HEK293T (cell line): ENCODE data around the gene PLA2G12B.

Source experiments
- FOXA1 ChIP-seq: fragments of 450-650 bp; IDR thresholded peaks from 2 replicates; pipeline ENCODE4 v1.6.1; 2016; ENCODE audit warnings: mild to moderate bottlenecking
- FOXM1 ChIP-seq: fragments of 450-650 bp; IDR thresholded peaks from 2 replicates; pipeline ENCODE4 v1.6.1; 2017; ENCODE audit warnings: mild to moderate bottlenecking, borderline replicate concordance
- L3MBTL2 ChIP-seq: fragments of 450-650 bp; conservative IDR thresholded peaks from 2 replicates; pipeline ENCODE4 v1.6.1; 2016; ENCODE audit warnings: mild to moderate bottlenecking
- LEF1 ChIP-seq: fragments of 450-650 bp; IDR thresholded peaks from 2 replicates; pipeline ENCODE4 v1.6.1; 2017; ENCODE audit warnings: mild to moderate bottlenecking, borderline replicate concordance
- SUZ12 ChIP-seq: fragments of 450-650 bp; IDR thresholded peaks from 2 replicates; pipeline ENCODE4 v1.6.1; 2016; ENCODE audit warnings: mild to moderate bottlenecking
- TARDBP ChIP-seq: fragments of 450-650 bp; IDR thresholded peaks from 2 replicates; pipeline ENCODE4 v1.6.1; 2016

DNA sequence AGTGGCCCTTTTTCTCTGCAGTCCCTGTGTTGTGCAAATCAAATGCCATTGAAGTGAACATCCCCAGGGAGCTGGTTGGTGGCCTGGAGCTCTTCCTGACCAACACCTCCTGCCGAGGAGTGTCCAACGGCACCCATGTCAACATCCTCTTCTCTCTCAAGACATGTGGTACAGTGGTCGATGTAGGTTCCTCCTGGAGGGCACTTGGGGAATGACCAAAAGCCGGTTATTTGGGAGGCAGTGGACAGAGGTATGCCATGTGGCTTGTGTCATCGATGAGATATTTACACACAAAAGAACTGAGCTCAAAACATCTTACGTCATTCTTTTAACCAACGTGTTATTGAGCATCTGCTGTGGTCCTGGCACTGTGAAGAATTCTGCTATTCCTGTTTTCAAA lies 41.3 kb downstream of the PLA2G12B start:
- TF ChIP-seq SUZ12, result no peak
- TF ChIP-seq FOXM1, result no peak
- no peak for TF ChIP-seq LEF1
- no peak for TF ChIP-seq L3MBTL2
- no peak for TF ChIP-seq FOXA1
- no peak for TF ChIP-seq TARDBP
